GM10847 (cell line): ENCODE data around the gene NEDD4L.

Experiments used
- POLR2A ChIP-seq: IDR thresholded peaks from 2 replicates; pipeline ENCODE4 v1.6.1; 2011; ENCODE audit not compliant: insufficient read length; ENCODE audit errors: extremely low read depth

NEDD4L gene

GRCh38 chr18:58286632-58287352 is 242.8 kb downstream of the NEDD4L start:
- TF ChIP-seq POLR2A: no peak

- TF ChIP-seq POLR2A: no peak
Observed at GRCh38 chr18:58287353-58288274, 243.6 kb downstream of the NEDD4L start.

- TF ChIP-seq POLR2A: no peak
Observed at GRCh38 chr18:58288921-58289797, 245.1 kb downstream of the NEDD4L start.

DNA sequence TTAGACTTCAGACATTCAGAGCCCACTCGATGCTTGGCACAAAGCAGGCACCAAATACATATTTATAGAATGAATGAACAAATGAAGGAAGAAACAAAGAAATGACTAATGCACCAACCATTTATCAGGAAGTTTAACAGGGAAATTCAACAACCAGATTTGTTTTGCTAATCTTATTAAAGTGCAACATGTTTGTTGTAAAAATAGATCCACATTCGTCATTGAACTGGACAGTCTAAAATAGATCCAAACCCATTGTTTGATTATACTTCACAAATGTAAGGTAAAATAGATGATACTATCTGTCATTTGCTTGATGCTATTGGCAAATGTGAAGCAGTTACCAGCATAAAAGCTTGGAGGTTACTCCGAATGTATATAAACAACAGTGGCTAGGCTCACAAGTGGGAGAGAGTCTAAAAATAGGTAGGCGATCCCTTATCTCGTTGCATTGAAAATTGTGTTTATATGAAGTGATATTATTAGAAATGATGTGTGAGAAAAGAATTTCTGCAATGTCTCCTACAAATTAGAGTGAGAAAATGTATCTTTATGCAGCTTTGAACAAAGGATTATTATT is 246.2 kb downstream of the NEDD4L start:
- TF ChIP-seq POLR2A: no peak

DNA sequence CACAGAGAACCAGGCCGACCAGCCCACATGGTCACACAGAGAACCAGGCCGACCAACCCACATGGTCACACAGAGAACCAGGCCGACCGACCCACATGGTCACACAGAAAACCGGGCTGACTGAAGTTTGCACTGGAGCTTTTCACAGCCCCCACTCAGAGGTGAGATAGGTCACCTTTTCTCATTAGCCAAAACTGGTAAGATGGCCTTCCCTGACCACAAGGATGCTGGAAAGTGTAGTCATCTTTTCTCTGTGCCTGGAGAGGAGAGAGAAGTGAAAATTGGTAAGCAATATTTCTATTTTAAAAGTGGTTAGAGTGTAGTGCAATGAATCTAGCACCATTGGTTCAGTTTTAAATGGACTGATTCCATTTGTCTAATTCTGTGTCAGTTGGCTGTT is 247.1 kb downstream of the NEDD4L start:
- no peak for TF ChIP-seq POLR2A

GRCh38 chr18:58292638-58293037 is 248.6 kb downstream of the NEDD4L start:
- TF ChIP-seq POLR2A: no peak

GRCh38 chr18:58297198-58297597 is 253.2 kb downstream of the NEDD4L start:
- no peak for TF ChIP-seq POLR2A

DNA sequence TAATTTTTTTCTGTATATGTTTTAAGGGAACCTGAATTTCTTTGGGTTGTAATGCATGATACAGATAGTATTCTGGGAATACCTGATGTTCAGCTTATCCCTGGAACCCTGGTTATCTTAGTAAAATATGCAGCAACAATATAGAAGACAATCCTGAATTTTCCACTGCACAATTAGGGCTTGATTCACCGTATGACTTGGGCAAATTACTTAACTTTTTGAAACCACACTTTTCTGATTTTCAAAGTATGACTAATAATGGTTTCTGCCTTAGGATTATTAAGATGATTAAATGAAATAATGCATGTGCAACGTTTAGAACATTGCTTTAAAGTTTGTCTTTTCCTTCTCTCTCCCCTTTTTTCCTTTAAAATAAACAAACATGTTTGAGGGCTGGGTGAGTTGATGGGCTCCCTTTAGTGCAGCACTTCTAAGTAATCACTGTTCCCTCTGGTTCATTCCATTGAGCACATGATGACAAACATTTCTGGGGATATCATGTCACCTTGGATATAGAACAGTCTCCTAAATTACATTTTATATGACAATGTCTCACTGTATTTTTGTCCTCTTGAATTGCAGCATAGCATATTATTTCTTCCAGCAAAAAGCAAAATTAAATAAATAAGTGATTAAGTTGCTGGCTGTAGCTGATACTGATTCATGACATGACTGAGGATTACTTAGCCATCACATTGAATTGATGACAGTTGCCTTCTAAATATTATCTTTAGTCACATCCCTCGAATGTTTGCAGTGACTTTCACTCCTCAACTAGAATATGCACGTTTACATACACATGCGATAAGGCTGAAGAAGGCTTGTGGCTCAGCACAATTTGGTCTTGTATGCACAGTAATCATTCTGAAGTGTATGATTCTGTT is 254.5 kb downstream of the NEDD4L start:
- TF ChIP-seq POLR2A: no peak

DNA sequence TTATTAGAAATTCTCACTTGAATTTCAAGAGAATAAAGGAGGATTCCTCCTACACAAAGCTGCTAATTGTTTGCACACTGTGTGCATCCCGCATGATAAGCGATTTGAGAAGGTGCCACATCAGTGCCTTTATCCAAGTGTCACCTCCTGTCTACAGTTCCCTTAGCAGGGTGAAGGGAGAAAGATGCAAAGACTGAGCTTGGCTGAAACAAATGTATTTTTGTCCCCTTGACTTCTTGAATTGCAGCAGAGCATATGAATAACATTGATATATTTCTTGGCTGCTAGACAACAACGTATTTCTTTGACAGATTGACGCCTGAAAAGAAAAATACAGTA is 255.1 kb downstream of the NEDD4L start:
- no peak for TF ChIP-seq POLR2A

GRCh38 chr18:58299936-58300335 is 255.9 kb downstream of the NEDD4L start:
- TF ChIP-seq POLR2A: no peak

GRCh38 chr18:58300867-58301266 is 256.8 kb downstream of the NEDD4L start:
- TF ChIP-seq POLR2A: no peak

- no peak for TF ChIP-seq POLR2A
Observed at GRCh38 chr18:58302811-58303210, 258.8 kb downstream of the NEDD4L start.

- no peak for TF ChIP-seq POLR2A
Observed at GRCh38 chr18:58303363-58303762, 259.3 kb downstream of the NEDD4L start.

DNA sequence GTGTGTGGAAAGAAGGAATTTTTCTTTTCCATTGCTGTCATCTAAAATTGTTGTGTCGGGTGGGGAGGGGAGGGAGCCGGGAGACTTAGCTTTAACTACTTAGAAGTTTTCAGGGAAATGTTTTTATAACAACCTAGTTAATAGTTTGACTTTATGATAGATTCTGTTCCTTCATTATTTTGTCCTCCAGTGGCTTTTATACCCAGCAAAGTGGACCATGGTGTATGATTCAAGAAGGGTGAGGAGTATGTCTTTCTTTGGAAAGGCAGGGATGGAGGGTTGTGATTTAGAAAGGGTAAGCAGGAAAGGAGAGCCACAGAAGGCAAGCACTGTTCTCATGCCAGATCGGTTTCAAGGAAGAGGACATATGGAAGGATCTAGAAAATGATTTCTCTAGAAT is 261.8 kb downstream of the NEDD4L start:
- no peak for TF ChIP-seq POLR2A
